Measurements from ENCODE around the gene GFOD2.

GRCh38 chr16:67658849-67659674, 60.1 kb downstream of the GFOD2 start:
- TF ChIP-seq GATA3 (IDR thresholded peaks at IDR 0.05; ENCODE audit: low read depth, low read length), result no peak
- no peak for TF ChIP-seq GATA2 (IDR thresholded peaks at IDR 0.05; ENCODE audit: low read depth, low read length)
